B cell (primary cell): ENCODE measurements around the gene S1PR5. TPM values are rescaled to one million over a fixed set of nuclear protein-coding genes. Genes with fewer than 3 reads are reported as not detected.
A peak's percentile ranks its signal among the peaks of the same experiment; 100 is the strongest.

Experiments
- ATAC-seq: fragments of 200-7000 bp; cut with Tn5 transposase; one replicate; pipeline ENCODE4 v1.10.0; 2021; ENCODE audit warnings: low read depth, mild to moderate bottlenecking, moderate number of reproducible peaks, moderate library complexity
- CTCF ChIA-PET: fragments of 350-600 bp; sonication (Branson Sonifier 250); formaldehyde crosslinking; loops from one replicate; lab custom pipeline; 2021; ENCODE audit warnings: antibody characterized with exemption, inconsistent platforms; lab: Charles Lee
- POLR2A ChIA-PET: fragments of 350-600 bp; sonication (Branson Sonifier 250); formaldehyde crosslinking; loops from one replicate; lab custom pipeline; 2021; ENCODE audit warnings: antibody characterized with exemption; lab: Charles Lee
- DNase-seq: peaks from one replicate; pipeline ENCODE4 v3.0.0; 2013
- H2AFZ ChIP-seq: 2 replicates; pipeline ENCODE4 v1.6.1; 2012; ENCODE audit warnings: mild to moderate bottlenecking, low read depth, low read length; ENCODE audit not compliant: insufficient read depth, poor library complexity, severe bottlenecking
- H3K27ac ChIP-seq, 2 donors: 1 replicate in 1 of 2; 2 replicates in 1 of 2; pipeline ENCODE4 v1.5.1; 2012 to 2013; ENCODE audit warnings: low read length in 2 of 2, mild to moderate bottlenecking in 2 of 2, moderate library complexity in 1 of 2
- H3K27me3 ChIP-seq, 4 experiments: fragments of 200-600 bp in 1 of 4; sonication (generic) in 1 of 4; replicated peaks in 1 of 4; 1 replicate in 2 of 4; 2 replicates in 2 of 4; pipeline versions ENCODE4 v1.6.1 to v1.7.0; 2013 to 2016; ENCODE audit warnings: low read length in 3 of 4, mild to moderate bottlenecking in 2 of 4, mixed read lengths in 1 of 4, moderate library complexity in 1 of 4; ENCODE audit not compliant: insufficient read depth in 4 of 4, control insufficient read depth in 3 of 4; ENCODE audit errors: control extremely low read depth in 1 of 4
- H3K36me3 ChIP-seq, 2 experiments: replicated peaks in 1 of 2; 1 replicate in 1 of 2; 2 replicates in 1 of 2; pipeline versions ENCODE4 v1.6.1 to v1.7.1; 2013; ENCODE audit warnings: low read length in 1 of 2; ENCODE audit not compliant: insufficient read depth in 2 of 2, control insufficient read depth in 1 of 2; ENCODE audit errors: control extremely low read depth in 1 of 2, extremely low read depth in 1 of 2
- H3K4me1 ChIP-seq, 2 donors: fragments of 200-600 bp in 1 of 2; sonication (generic) in 1 of 2; 1 replicate in 1 of 2; 2 replicates in 1 of 2; pipeline versions ENCODE4 v1.5.1 to v1.6.1; 2013 to 2017; ENCODE audit warnings: low read length in 2 of 2; ENCODE audit not compliant: control insufficient read depth in 2 of 2, insufficient read depth in 2 of 2
- H3K4me2 ChIP-seq: replicated peaks from 2 replicates; pipeline ENCODE3; 2012; ENCODE audit warnings: mild to moderate bottlenecking, low read depth, low read length; ENCODE audit not compliant: poor library complexity, severe bottlenecking
- H3K4me3 ChIP-seq, 5 experiments: fragments of 200-600 bp in 1 of 5; sonication (generic) in 1 of 5; 1 replicate in 3 of 5; 2 replicates in 2 of 5; pipeline versions ENCODE4 v1.5.1 to v1.7.0; 2011 to 2016; ENCODE audit warnings: low read length in 4 of 5, mild to moderate bottlenecking in 4 of 5, low read depth in 2 of 5, control low read depth in 1 of 5, moderate library complexity in 1 of 5; ENCODE audit not compliant: insufficient read depth in 1 of 5; ENCODE audit errors: control extremely low read depth in 1 of 5, extremely low read depth in 1 of 5
- H3K79me2 ChIP-seq: fragments of 200-600 bp; sonication (generic); one replicate; pipeline ENCODE4 v1.6.0; 2016; ENCODE audit warnings: low read length; ENCODE audit not compliant: control insufficient read depth, insufficient read depth
- H3K9ac ChIP-seq: fragments of 200-600 bp; sonication (generic); 2 replicates; pipeline ENCODE4 v1.6.1; 2017; ENCODE audit warnings: mild to moderate bottlenecking, low read length, moderate library complexity
- H3K9me3 ChIP-seq, 3 donors: one replicate each; pipeline versions ENCODE4 v1.6.1 to v1.7.1; 2013; ENCODE audit warnings: low read length in 2 of 3; ENCODE audit not compliant: control insufficient read depth in 2 of 3, insufficient read depth in 1 of 3; ENCODE audit errors: control extremely low read depth in 1 of 3
- H4K20me1 ChIP-seq: 2 replicates; pipeline ENCODE4 v1.6.0; 2012; ENCODE audit warnings: mild to moderate bottlenecking, low read length; ENCODE audit not compliant: insufficient read depth, control insufficient read depth, poor library complexity, severe bottlenecking
- H3K27ac Mint-ChIP-seq: one replicate; pipeline ENCODE4 v1.8.0; 2021; ENCODE audit warnings: mixed read lengths
- H3K27me3 Mint-ChIP-seq: one replicate; pipeline ENCODE4 v1.8.0; 2021; ENCODE audit warnings: mixed read lengths
- H3K4me1 Mint-ChIP-seq: one replicate; pipeline ENCODE4 v1.8.0; 2021; ENCODE audit warnings: mixed read lengths
- H3K4me3 Mint-ChIP-seq: one replicate; pipeline ENCODE4 v1.8.0; 2021; ENCODE audit warnings: mixed read lengths
- H3K9me3 Mint-ChIP-seq: one replicate; pipeline ENCODE4 v1.8.0; 2022; ENCODE audit warnings: mixed read lengths; ENCODE audit not compliant: insufficient read depth
- EZH2 ChIP-seq: IDR thresholded peaks from 2 replicates; pipeline ENCODE4 v1.6.1; 2012; ENCODE audit warnings: borderline replicate concordance, low read depth, mild to moderate bottlenecking, moderate library complexity, low read length; ENCODE audit not compliant: insufficient read depth, poor library complexity, severe bottlenecking
- WGBS: methylation state at CpG from one replicate; pipeline ENCODE4 v1.1.5; 2013; ENCODE audit warnings: missing lambda C conversion rate; ENCODE audit not compliant: insufficient coverage; 5-methylcytosine and 5-hydroxymethylcytosine counted together
- intact Hi-C: fragments of 100-400 bp; cut with micrococcal nuclease; formaldehyde crosslinking; loops from one replicate; pipeline ENCODE4 v1.10.0; 2022
- polyA plus RNA-seq: library from polyadenylated mRNA; depleted of rRNA; stranded (reverse); fragments of >200 nt; gene quantifications from 2 replicates; pipeline ENCODE4 v1.2.3, GENCODE V29; 2012
- total RNA-seq, 2 donors: library from RNA; stranded (reverse); fragments of 120-200 nt in 1 of 2; gene quantifications; 1 replicate in 1 of 2; 2 replicates in 1 of 2; pipeline versions ENCODE4 v1.2.3 to v1.2.4, GENCODE V29; 2013 to 2022
- TF ChIP-seq, protein P1 (sequence below): fragments of 200-600 bp; IDR thresholded peaks from one replicate; pipeline ENCODE4 v1.8.0; 2022; ENCODE audit warnings: antibody characterized with exemption, mild to moderate bottlenecking

S1PR5 gene
- total and polyA plus RNA-seq, 2 donors (not counting 1 experiment from before 2014, with no cell fraction given): 0.27 to 0.67 TPM

DNA sequence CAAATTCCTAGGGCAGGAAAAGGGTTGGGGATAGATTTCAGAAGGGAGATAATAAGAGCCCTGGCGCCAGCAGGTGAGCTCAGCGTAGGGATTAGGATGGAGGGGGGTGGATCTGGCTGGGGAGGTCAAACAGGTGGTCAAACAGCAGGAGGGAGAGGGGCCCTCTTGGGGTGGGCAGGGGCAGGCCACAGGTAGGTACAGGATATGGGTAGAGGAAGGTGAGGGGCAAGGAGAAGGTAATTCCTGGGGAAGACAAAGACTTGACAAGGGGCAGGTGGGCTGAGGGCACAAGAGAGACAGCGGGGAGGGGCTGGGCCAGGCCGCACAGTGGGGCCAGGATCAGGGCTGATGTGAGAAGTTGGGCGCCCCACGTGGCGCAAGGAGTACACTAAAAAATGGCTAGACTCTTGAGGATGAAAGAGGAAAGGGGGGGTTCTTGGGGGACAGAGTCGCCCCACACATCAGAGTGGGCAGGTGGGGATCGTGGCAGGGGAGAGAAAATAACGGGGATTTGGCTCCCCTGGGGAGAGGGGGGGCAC lies 47.9 kb upstream of the S1PR5 start:
- H3K79me2 ChIP-seq: peaks cover 51% of the 10 kb centered on the region

DNA sequence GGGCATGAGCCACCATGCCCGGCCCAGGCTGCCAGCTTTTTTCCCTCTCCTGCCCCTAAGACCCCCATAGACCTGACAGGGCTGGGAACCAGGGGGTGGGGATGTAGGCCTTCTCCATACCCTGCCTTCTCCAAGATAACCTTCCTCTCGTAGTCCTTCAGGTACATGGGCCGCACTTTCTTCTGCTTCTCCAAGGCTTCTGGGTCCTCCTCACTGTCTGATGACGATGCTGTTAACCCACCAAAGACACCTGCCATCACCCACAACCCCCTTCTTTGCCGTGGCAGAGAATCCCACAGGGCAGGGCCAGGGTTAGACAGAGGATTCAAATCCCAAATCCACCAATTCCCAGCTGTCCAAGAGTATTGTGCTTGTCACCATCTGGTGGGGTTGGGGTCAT lies 45.4 kb upstream of the S1PR5 start:
- Histone ChIP-seq H2AFZ (no peak overlapping the region), H3K4me2 (no peak overlapping the region), H3K9me3 (no peaks in the 10 kb centered on the region), H3K27me3 (no peaks in the 10 kb centered on the region), H4K20me1 (peaks cover 58% of the 10 kb centered on the region), H3K27ac (no peak overlapping the region), H3K4me3 (no peak overlapping the region), H3K9ac (no peak overlapping the region), H3K79me2 (peaks cover 51% of the 10 kb centered on the region), H3K4me1 (peaks cover 24 to 28% of the 10 kb centered on the region in 2 donors), H3K36me3 (peaks cover 2 to 42% of the 10 kb centered on the region in 2 experiments)
- H3K27me3 Mint-ChIP-seq: no peaks in the 10 kb centered on the region
- no peak for ATAC-seq
- H3K27ac Mint-ChIP-seq: no peak overlapping the region
- no peaks in the 10 kb centered on the region for H3K9me3 Mint-ChIP-seq
- TF ChIP-seq, protein P1, sequence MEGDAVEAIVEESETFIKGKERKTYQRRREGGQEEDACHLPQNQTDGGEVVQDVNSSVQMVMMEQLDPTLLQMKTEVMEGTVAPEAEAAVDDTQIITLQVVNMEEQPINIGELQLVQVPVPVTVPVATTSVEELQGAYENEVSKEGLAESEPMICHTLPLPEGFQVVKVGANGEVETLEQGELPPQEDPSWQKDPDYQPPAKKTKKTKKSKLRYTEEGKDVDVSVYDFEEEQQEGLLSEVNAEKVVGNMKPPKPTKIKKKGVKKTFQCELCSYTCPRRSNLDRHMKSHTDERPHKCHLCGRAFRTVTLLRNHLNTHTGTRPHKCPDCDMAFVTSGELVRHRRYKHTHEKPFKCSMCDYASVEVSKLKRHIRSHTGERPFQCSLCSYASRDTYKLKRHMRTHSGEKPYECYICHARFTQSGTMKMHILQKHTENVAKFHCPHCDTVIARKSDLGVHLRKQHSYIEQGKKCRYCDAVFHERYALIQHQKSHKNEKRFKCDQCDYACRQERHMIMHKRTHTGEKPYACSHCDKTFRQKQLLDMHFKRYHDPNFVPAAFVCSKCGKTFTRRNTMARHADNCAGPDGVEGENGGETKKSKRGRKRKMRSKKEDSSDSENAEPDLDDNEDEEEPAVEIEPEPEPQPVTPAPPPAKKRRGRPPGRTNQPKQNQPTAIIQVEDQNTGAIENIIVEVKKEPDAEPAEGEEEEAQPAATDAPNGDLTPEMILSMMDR: no peak
- TF ChIP-seq EZH2: no peak
- ChIA-PET POLR2A (interaction anchor here (0.8 to 2.3 kb wide), 2 partner anchors 9 to 148 kb away, joined by 3 to 6 read pairs; no protein-coding TSS in a partner anchor), CTCF (interaction anchor here (1.2 to 1.6 kb wide), 3 partner anchors 11 to 82 kb away, joined by 4 to 10 read pairs (median 5); no protein-coding TSS in a partner anchor)
- intact Hi-C loops: no loop called here
- 100% methylated on average over 3 of the region's 5 CpGs for WGBS
- no peak overlapping the region for H3K4me3 Mint-ChIP-seq
- peaks cover 29% of the 10 kb centered on the region for H3K4me1 Mint-ChIP-seq
- no peak for DNase-seq

More for the DNA sequence above, 47.9 kb upstream of the S1PR5 start:
- H2AFZ ChIP-seq: peak overlapping the region; percentile 67
- peak overlapping the region; percentile 87 for H3K9ac ChIP-seq
- H3K4me3 ChIP-seq: peak overlapping the region; percentile 45 to 99 (median 92)
- intact Hi-C loops: loop anchor here (1.0 to 5.0 kb wide), 3 partner anchors 11 to 148 kb away; no protein-coding TSS in a partner anchor
- H3K9me3 ChIP-seq: no peaks in the 10 kb centered on the region
- ATAC-seq (no peak), DNase-seq (peak; percentile 83)
- Mint-ChIP-seq H3K27ac (peak overlapping the region; percentile 96), H3K4me1 (peaks cover 44% of the 10 kb centered on the region), H3K9me3 (no peaks in the 10 kb centered on the region), H3K4me3 (peak overlapping the region; percentile 95), H3K27me3 (no peaks in the 10 kb centered on the region)
- 8% methylated on average over 10 of the region's 10 CpGs for WGBS
- H3K36me3 ChIP-seq: peaks cover 2 to 25% of the 10 kb centered on the region in 2 experiments
- H3K27me3 ChIP-seq: no peaks in the 10 kb centered on the region
- H3K27ac ChIP-seq: peak overlapping the region; percentile 79 to 80
- peak overlapping the region; percentile 82 for H3K4me2 ChIP-seq
- H4K20me1 ChIP-seq: peaks cover 49% of the 10 kb centered on the region
- H3K4me1 ChIP-seq: peaks cover 28 to 41% of the 10 kb centered on the region in 2 donors
- ChIA-PET POLR2A (interaction anchor here (0.6 to 2.2 kb wide), 7 partner anchors 12 to 88 kb away, joined by 3 to 16 read pairs (median 4); partner anchors contain the start of genes ATG4D and KEAP1), CTCF (interaction anchor here (0.6 kb wide), 1 partner anchor 169 kb away, joined by 3 read pairs; no protein-coding TSS in a partner anchor)
- TF ChIP-seq, protein P1: no peak
- no peak for TF ChIP-seq EZH2
